GM21717 (cell line): ENCODE data around the gene KRTAP5-7.
"Not testable (repeated sequence)": the region's sequence is repeated elsewhere in the genome, so short reads cannot be mapped to it uniquely, and the experiment has no call there.

Source experiments
- ATAC-seq: cut with Tn5 transposase; IDR thresholded peaks from one replicate; pipeline ENCODE4 v1.9.1; 2021; ENCODE audit warnings: mild to moderate bottlenecking, moderate library complexity; ENCODE audit not compliant: unreplicated experiment

Gene KRTAP5-7

DNA sequence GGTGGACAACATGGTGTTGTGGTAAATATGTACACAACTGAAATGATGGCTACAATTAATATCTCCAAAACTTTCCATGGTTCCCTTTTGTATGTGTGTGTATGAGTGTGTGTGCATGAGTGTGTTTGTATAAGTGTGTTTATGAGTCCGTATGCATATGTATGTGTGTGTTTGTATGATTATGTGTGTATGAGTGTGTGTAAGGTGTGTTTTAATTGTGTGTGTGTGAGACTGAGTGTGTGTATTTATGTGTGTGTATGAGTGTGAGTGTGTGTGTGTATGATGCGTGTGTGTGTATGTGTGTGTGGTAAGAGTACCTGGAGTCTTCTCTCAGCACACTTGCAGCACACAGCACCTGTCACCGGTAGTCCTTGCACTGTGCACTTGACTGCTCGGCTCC, 29.0 kb downstream of the KRTAP5-7 start:
- no peak for ATAC-seq

DNA sequence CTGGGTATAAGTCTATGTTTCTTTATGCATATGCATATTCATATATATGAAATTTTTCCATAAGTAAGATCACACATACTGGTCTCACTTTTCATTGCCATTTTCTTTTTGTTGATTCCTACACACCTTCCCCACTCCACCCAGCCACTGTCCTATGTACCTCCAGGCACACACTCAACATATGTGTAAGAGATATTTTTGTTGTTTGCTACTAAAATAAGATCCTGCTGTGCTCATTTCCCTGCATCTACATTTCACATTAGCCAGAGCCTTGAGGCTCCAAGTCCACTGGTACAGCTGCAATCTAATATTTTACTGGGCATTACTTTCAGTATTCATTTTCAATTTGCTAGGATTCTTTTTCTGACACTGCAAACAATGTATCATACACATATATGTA, 30.2 kb downstream of the KRTAP5-7 start:
- no peak for ATAC-seq

DNA sequence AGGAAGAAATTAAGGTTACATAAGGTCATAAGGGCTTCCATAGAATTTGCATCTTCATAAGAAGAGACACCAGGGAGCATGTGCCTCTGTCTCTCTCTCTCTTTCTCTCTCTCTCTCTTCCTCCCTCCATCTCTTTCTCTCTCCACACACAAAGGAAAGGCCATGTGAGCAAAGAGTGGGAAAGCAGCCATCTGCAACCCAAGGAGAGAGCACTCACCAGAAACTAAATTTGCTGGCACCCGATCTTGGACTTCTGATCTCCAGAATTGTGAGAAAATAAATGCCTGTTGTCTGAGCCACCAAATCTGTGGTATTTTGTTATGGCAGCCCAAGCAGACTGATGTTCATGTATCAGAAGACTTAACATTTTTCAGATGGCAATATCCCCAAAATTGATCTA, 31.9 kb downstream of the KRTAP5-7 start:
- no peak for ATAC-seq

- ATAC-seq, result no peak
Measured at GRCh38 chr11:71562120-71562519, 35.1 kb downstream of the KRTAP5-7 start.

DNA sequence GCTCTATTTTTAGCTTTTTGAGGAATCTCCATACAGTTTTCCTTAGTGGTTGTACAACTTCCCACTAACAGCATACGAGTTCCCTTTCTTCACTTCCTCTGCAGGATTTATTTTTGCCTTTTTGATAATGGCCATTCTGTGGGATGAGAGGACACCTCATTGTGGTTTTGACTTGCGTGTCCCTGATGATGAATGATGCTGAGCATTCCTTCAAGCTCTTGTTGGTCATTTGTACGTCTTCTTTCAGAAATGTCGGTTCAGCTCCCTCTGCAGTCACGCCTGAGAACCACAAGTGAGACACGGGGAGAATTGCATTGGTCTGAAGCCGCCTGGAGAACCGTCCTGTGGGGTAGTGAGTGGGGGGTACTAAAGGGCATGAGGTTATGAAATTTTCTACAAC, 36.3 kb downstream of the KRTAP5-7 start:
- ATAC-seq, result no peak

DNA sequence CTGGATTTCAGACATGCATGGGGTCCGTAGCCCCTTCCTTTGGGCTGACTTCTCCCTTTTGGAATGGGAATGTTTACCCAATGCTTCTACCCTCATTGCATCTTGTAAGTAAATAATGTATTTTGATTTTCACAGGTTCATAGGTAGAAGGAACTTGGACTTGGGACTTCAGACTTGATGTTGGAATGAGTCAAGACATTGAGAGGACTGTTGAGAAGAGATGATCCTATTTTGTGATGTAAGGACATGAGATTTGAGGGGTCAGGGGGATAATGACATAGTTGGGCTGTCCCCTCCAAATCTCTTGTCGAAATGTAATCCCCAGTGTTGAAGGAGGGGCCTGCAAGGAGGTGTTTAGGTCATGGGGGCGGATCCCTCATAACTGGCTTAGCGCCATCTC, 37.4 kb downstream of the KRTAP5-7 start:
- no peak for ATAC-seq

GRCh38 chr11:71565263-71565662, 38.2 kb downstream of the KRTAP5-7 start, which contains the start of gene KRTAP5-10:
Gene KRTAP5-10 (plus strand): TSS chr11:71565563. CDS start chr11:71565588, 25 bp downstream.
- ATAC-seq, result no peak

DNA sequence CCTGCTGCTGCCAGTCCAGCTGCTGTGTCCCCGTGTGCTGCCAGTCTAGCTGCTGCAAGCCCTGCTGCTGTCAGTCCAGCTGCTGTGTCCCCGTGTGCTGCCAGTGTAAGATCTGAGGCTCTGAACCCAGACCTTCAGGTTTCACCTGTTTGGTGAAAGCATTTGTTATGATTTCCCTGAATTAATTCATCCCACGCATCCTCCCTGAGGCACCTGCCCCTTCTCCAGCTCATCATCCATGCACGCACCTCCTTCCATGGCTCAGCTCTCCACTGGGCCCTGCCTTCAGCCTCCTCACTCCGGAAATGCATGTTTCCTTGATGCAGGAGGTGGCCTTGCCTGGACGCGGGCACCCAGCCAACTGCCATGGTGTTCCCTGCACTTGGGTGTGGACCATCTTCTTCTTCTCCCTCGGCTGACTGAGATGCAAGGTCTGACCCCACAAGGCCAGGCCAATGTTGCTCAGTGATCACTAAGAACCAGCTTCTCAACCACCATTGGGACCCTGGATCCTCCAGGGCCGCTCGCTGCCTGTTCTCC, 39.1 kb downstream of the KRTAP5-7 start:
- ATAC-seq, result no peak

DNA sequence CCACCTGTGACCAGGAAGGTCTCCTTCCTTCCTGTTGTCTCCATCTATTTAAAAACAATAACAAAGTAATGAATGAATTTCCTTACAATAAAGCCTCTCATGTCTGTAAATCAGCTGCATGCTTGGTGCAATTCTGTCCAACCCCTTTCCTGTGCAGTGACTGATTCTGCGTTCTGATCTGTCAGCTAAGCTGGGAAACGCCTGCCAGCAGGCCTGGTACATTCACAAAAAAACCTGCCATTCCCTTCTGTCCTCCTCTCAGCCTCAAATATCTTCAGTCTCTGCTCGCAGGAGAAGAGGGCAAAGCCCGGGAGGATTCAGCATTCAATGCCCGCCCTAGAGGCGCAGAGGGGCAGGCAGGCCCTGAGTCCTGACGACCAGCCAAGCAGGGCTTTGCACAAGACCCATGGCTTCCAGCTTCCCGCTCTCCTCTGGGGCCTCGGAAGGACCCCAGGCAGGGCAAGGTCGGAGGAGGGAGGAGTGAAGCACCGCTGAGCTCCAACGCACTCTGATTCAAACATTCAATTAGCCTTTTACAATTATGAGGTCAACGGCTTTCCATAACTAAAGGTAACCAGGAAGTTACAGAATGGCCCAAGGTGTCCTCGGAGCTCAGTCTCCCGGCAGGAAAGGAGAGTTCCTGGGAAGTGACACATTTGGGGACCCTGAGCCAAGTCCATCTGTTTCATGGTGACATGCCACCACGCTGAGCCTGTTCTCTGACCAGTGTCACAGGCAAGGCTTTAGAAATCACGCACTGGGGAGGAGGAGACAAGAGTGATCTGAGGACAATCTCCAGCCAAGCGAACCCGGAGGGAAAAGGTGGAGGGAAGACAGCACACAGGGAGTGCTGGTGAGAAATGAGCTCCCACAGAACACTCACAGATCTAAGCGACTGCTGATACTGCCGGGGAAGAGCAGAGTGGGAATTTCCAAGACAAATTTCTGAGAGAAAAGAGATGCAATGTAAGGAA, 39.8 kb downstream of the KRTAP5-7 start:
- not testable (repeated sequence) for ATAC-seq

GRCh38 chr11:71567633-71568032, 40.6 kb downstream of the KRTAP5-7 start:
- ATAC-seq, result not testable (repeated sequence)

DNA sequence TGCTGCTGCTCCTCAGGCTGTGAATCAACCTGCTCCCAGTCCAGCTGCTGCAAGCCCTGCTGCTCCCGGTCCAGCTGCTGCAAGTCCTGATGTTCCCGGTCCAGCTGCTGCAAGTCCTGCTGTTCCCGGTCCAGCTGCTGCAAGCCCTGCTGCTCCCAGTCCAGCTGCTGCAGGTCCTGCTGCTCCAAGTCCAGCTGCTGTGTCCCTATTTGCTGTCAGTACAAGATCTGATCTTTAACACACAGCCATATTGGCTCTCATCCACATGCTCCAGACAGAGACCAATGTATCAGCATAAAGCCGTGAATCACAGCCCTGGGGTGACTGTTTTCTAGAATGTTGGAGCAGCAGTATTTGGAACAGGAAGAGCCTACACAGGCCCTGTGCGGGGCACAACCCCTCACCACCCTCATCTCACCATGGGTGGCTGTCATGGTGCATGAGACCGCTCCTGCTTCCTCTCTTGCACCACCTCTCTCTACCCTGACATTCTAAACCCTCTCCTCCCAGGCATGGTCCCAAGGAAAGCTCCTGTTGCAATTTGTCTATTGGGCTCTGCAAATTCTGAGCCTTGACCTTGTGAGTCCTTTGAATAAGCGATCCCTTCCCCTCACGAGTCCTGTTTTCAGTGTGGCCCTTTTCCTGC, 41.8 kb downstream of the KRTAP5-7 start:
- no peak for ATAC-seq

GRCh38 chr11:71571101-71571850, 44.2 kb downstream of the KRTAP5-7 start:
- not testable (repeated sequence) for ATAC-seq

DNA sequence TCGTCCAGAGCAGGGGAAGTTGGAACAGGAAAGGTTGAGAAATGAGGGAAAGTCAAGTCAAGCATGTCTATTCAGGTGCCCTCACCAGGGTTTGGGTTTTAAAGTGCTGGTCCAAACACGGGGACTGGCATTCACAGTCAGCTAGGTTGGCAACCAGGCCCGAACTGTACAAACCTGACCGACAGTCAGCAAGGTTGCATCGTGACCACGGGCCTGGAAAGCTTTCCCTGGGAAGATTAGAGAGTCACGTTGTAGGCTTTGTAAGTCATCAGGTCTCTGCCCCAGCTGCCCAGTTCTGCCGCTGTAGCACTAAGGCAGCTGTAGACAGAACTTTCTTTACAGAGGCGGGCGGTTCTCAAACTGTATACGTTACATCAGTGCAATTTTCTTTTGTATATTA, 45.7 kb downstream of the KRTAP5-7 start:
- ATAC-seq, result no peak

- no peak for ATAC-seq
Measured at GRCh38 chr11:71574418-71574817, 47.4 kb downstream of the KRTAP5-7 start.

GRCh38 chr11:71575723-71576424, 48.8 kb downstream of the KRTAP5-7 start:
- no peak for ATAC-seq

GRCh38 chr11:71576688-71577465, 49.8 kb downstream of the KRTAP5-7 start:
- not testable (repeated sequence) for ATAC-seq

DNA sequence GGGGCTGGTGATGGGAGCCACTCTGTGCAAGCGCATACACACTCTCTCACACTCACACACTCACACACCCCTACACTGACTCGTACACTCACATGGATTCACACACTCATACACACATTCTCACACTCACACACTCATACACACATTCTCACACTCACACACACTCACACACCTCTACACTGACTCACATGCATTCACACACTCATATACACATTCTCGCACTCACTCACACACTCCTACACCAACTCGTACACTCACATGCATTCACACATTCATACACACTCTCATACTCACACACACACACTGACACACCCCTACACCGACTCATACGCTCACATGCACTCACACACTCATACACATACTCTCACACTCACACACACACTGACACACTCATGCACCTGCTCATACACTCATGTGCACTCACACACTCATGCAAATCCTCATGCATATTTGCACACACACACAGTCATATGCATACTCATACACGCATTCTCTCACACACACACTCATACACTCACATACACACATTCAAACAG, 50.5 kb downstream of the KRTAP5-7 start:
- no peak for ATAC-seq
